Smooth muscle cell (in vitro differentiated cells): ENCODE data around the gene ATOSA. TPM values are rescaled to one million over a fixed set of nuclear protein-coding genes. Genes with fewer than 3 reads are reported as not detected.

Source experiments
- DNase-seq: peaks from one replicate; lab custom pipeline; 2025; ENCODE audit not compliant: unreplicated experiment; lab: John Stamatoyannopoulos, UW
- H2AFZ ChIP-seq: fragments of 200-600 bp; sonication (generic); 2 replicates; pipeline ENCODE4 v1.6.0; 2016; ENCODE audit warnings: antibody characterized with exemption, low read depth, mild to moderate bottlenecking
- H3F3A ChIP-seq: fragments of 200-600 bp; sonication (generic); 2 replicates; pipeline ENCODE4 v1.6.0; 2017; ENCODE audit warnings: antibody characterized with exemption, low read depth
- H3K27ac ChIP-seq: fragments of 200-600 bp; sonication (generic); 2 replicates; pipeline ENCODE4 v1.5.1; 2016; ENCODE audit warnings: low read depth, mild to moderate bottlenecking
- H3K27me3 ChIP-seq: fragments of 200-600 bp; sonication (generic); 2 replicates; pipeline ENCODE4 v1.6.1; 2016; ENCODE audit warnings: low read depth, mild to moderate bottlenecking
- H3K36me3 ChIP-seq: fragments of 200-600 bp; sonication (generic); 2 replicates; pipeline ENCODE4 v1.5.1; 2016; ENCODE audit warnings: low read depth
- H3K4me1 ChIP-seq: fragments of 200-600 bp; sonication (generic); 2 replicates; pipeline ENCODE4 v1.5.1; 2016; ENCODE audit warnings: low read depth
- H3K4me2 ChIP-seq: fragments of 200-600 bp; sonication (generic); 2 replicates; pipeline ENCODE4 v1.6.0; 2016; ENCODE audit warnings: mild to moderate bottlenecking
- H3K4me3 ChIP-seq: fragments of 200-600 bp; sonication (generic); 2 replicates; pipeline ENCODE4 v1.5.1; 2016; ENCODE audit warnings: mild to moderate bottlenecking
- H3K79me2 ChIP-seq: fragments of 200-600 bp; sonication (generic); 2 replicates; pipeline ENCODE4 v1.6.0; 2016; ENCODE audit warnings: low read depth, mild to moderate bottlenecking
- H3K9ac ChIP-seq: fragments of 200-600 bp; sonication (generic); 2 replicates; pipeline ENCODE4 v1.6.0; 2016; ENCODE audit warnings: low read depth
- H3K9me3 ChIP-seq: fragments of 200-600 bp; sonication (generic); replicated peaks from 2 replicates; pipeline ENCODE4 v1.5.1; 2016; ENCODE audit warnings: low read depth
- H4K20me1 ChIP-seq: fragments of 200-600 bp; sonication (generic); 2 replicates; pipeline ENCODE4 v1.6.0; 2016; ENCODE audit warnings: low read depth
- WGBS: methylation state at CpG from one replicate; pipeline ENCODE4 v1.1.7; 2016; ENCODE audit warnings: low lambda C conversion rate; 5-methylcytosine and 5-hydroxymethylcytosine counted together
- polyA plus RNA-seq: library from polyadenylated mRNA; unstranded; fragments of >200 nt; fragmentation: Nextera tagmentation; extraction: Ambion mirVana; gene quantifications from 2 replicates; pipeline ENCODE4 v1.2.1, GENCODE V29; 2016
- total RNA-seq: library from RNA; depleted of rRNA; stranded (reverse); fragments of >200 nt; gene quantifications from 2 replicates; pipeline ENCODE4 v1.2.3, GENCODE V29; 2014
- TF ChIP-seq, protein P1 (sequence below): fragments of 200-600 bp; sonication (generic); IDR thresholded peaks from 2 replicates; pipeline ENCODE4 v1.5.1; 2017; ENCODE audit warnings: borderline replicate concordance, mild to moderate bottlenecking, antibody characterized with exemption; ENCODE audit not compliant: insufficient read depth, poor library complexity, severe bottlenecking

The ATOSA gene
- total and polyA plus RNA-seq, 2 experiments from 2014 or later = 12.3 to 45.1 TPM

DNA sequence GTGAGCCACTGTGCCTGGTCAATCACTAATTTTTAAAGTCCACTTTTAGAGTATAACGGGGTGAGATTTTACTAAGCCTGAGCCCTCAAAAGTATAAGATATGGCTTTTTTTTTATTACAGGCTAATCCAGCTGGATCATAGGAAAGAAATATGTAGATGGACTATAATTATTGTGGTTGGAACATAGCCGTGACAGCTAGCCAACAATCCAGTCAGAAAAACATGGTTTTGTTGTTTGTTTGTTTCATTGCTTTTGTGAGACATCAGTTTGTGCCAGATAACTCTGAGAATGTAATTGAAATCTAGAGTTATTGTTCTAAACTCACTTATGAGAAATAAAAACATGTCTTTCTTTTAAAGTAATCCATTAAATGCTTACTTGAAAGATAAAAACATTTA, 37.3 kb upstream of the ATOSA start:
- H3F3A ChIP-seq = no peaks in the 10 kb centered on the region
- DNase-seq = no peak
- H3K79me2 ChIP-seq = no peaks in the 10 kb centered on the region
- no peak overlapping the region for H3K9ac ChIP-seq
- H3K9me3 ChIP-seq = no peaks in the 10 kb centered on the region
- no peaks in the 10 kb centered on the region for H3K36me3 ChIP-seq
- no peaks in the 10 kb centered on the region for H3K27me3 ChIP-seq
- no peak overlapping the region for H3K4me3 ChIP-seq
- no peak overlapping the region for H3K27ac ChIP-seq
- TF ChIP-seq, protein P1, sequence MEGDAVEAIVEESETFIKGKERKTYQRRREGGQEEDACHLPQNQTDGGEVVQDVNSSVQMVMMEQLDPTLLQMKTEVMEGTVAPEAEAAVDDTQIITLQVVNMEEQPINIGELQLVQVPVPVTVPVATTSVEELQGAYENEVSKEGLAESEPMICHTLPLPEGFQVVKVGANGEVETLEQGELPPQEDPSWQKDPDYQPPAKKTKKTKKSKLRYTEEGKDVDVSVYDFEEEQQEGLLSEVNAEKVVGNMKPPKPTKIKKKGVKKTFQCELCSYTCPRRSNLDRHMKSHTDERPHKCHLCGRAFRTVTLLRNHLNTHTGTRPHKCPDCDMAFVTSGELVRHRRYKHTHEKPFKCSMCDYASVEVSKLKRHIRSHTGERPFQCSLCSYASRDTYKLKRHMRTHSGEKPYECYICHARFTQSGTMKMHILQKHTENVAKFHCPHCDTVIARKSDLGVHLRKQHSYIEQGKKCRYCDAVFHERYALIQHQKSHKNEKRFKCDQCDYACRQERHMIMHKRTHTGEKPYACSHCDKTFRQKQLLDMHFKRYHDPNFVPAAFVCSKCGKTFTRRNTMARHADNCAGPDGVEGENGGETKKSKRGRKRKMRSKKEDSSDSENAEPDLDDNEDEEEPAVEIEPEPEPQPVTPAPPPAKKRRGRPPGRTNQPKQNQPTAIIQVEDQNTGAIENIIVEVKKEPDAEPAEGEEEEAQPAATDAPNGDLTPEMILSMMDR = no peak
- WGBS = 45% methylated on average over 2 of the region's 2 CpGs
- H3K4me2 ChIP-seq = no peak overlapping the region
- no peaks in the 10 kb centered on the region for H4K20me1 ChIP-seq
- no peak overlapping the region for H2AFZ ChIP-seq
- H3K4me1 ChIP-seq = no peaks in the 10 kb centered on the region

DNA sequence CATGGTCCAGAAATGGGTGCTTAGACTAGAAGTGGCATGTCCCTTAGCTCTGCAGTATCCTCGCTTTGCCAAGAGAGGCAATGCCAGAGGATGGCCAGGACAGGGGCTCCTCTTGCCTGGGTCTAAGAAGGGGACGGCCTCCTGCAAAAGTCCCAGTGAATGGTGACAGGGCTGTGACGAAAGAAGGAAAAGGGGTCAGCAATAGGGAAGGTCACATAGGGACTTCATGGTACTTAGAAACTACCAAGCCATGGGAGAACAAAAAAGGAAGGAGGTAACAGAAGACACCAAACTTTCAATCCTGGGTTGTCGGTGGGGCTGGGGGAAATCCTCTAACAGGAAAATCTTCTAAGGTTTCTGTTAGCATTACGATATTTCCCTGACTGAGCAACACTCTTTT, 36.2 kb upstream of the ATOSA start:
- Histone ChIP-seq H2AFZ (no peak overlapping the region), H3K36me3 (no peaks in the 10 kb centered on the region), H3K4me1 (no peaks in the 10 kb centered on the region), H3F3A (no peaks in the 10 kb centered on the region), H3K9me3 (no peaks in the 10 kb centered on the region), H3K79me2 (no peaks in the 10 kb centered on the region), H3K27ac (no peak overlapping the region), H3K4me3 (no peak overlapping the region), H3K4me2 (no peak overlapping the region), H3K9ac (no peak overlapping the region), H4K20me1 (no peaks in the 10 kb centered on the region), H3K27me3 (no peaks in the 10 kb centered on the region)
- 77% methylated on average over 5 of the region's 5 CpGs for WGBS
- no peak for DNase-seq
- TF ChIP-seq, protein P1 = no peak

DNA sequence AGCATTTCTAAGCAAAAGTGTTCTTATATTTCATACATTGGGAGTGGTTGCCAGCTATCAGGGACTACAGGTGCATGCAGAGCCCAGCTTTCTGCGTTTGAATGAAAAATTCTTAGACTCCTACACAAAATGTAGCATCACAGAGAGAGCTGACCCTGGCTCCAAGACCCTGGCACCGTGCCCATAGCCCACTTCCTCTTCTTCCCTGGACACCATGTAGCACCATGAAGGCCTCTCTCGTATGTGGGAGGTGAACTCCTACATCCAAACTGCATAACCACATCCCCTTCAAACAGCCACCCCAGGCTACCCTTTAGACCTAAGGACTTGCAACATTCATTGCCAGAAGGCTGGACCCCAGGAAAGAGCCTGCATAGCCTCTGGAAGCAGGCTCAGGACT, 35.8 kb upstream of the ATOSA start:
- no peaks in the 10 kb centered on the region for H3K79me2 ChIP-seq

More for the DNA sequence above, 35.8 kb upstream of the ATOSA start:
- Histone ChIP-seq H3K4me2 (no peak overlapping the region), H2AFZ (no peak overlapping the region), H3F3A (no peaks in the 10 kb centered on the region), H3K27me3 (no peaks in the 10 kb centered on the region), H3K9me3 (no peaks in the 10 kb centered on the region), H3K4me1 (no peaks in the 10 kb centered on the region), H3K36me3 (no peaks in the 10 kb centered on the region), H3K27ac (no peak overlapping the region), H3K9ac (no peak overlapping the region), H3K4me3 (no peak overlapping the region), H4K20me1 (no peaks in the 10 kb centered on the region)
- no peak for DNase-seq
- 77% methylated on average over 3 of the region's 3 CpGs for WGBS
- TF ChIP-seq, protein P1 = no peak
